Stimulated activated CD4-positive, alpha-beta T cell treated with anti-CD3 and anti-CD28 coated beads, Interleukin-12 subunit alpha, Interleukin-12 subunit beta, amount 100 ng/mL, for 4 hours (primary cell): Measurements from ENCODE around the gene CDC42BPA.
"Not testable (repeated sequence)": the region's sequence is repeated elsewhere in the genome, so short reads cannot be mapped to it uniquely, and the experiment has no call there.

Experiments
- DNase-seq: peaks from one replicate; pipeline ENCODE4 v3.0.0-alpha.2; 2020

Gene CDC42BPA

DNA sequence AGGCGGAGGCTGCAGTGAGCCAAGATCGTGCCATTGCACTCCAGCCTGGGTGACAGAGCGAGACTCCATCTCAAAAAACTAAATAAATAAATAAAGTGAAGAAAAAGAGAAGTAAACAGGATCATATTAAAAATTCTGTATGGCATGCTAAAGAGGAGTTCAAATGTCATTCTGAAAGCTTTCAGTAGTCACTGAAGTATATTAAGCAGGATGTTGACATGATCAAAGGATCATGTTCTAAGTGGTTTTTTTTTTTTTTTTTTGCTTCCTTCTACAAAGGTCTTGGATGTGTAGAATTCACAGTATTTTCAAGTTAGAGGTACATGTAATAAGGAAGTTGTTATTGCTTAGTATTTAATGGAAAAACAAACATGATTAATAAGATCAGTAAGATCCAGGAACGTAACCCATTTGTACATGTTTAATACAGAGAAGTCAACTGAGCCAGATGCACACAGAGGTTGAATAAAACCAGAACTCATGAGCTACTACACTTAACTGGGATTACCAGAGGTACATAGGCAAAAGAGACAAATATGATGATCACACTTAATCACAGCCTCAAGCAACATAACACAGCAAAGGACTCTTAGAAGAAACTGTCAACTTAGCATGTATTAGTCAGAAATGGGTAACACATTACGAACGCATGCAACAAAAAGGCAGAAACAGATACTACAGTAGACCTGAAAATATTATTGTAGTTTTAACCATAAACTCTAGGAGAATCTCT lies 12.2 kb downstream of the CDC42BPA start:
- no peak for DNase-seq

DNA sequence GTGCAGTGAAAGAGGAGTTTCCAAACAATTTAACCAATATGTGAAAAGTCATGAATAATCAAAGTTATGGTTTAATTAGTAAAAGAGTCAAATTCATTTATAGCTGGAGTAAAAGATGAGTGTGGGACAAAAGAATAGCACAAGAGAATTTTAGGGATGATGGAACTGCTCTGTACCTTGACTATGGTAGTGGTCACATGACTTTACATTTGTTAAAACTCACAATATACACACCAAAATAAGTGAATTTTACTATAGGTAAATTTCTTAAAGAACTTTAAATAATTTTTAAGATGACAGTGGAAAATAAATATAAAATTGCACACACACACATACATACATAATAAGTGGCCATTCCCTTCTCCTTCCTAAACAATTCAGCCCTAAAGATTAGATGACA lies 13.6 kb downstream of the CDC42BPA start:
- DNase-seq = no peak

GRCh38 chr1:227303662-227304061 lies 14.6 kb downstream of the CDC42BPA start:
- no peak for DNase-seq

DNA sequence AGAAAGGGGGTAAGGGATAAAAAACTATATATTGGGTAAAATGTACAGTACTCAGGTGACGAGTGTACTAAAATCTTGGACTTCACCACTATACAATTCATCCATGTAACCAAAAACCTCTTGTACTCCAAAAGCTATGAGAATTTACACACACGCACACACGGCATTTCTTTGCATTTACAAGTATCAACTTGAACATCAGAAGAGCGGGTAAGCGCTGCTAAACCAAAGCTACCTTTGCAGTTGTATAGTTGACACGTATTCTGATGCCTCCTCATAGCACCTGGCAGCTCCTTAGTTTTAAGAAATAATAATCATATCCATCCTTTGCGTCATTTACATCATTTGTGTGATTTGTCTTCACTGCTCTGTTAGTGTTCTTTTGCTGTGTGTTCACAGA lies 17.6 kb downstream of the CDC42BPA start:
- DNase-seq = no peak

GRCh38 chr1:227299688-227300087 lies 18.6 kb downstream of the CDC42BPA start:
- no peak for DNase-seq

DNA sequence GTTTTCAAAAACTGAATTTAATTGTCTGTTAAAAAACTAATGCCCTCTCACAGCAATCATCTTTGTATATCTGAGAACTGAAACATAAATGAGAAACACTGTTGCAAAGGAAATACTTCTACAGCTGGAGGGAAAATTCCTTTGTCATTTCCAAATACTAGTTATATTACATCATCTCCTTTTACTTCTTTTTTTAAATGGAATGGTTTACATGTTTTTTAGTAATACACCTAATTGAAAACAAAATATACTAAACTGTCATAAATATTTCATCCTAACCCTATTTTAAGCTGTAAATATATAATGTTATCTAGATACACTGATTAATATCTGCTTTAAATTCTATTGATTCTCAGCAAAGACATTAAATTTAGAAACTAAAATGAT lies 19.1 kb downstream of the CDC42BPA start:
- no peak for DNase-seq

- no peak for DNase-seq
Observed at GRCh38 chr1:227298512-227299240, 19.6 kb downstream of the CDC42BPA start.

DNA sequence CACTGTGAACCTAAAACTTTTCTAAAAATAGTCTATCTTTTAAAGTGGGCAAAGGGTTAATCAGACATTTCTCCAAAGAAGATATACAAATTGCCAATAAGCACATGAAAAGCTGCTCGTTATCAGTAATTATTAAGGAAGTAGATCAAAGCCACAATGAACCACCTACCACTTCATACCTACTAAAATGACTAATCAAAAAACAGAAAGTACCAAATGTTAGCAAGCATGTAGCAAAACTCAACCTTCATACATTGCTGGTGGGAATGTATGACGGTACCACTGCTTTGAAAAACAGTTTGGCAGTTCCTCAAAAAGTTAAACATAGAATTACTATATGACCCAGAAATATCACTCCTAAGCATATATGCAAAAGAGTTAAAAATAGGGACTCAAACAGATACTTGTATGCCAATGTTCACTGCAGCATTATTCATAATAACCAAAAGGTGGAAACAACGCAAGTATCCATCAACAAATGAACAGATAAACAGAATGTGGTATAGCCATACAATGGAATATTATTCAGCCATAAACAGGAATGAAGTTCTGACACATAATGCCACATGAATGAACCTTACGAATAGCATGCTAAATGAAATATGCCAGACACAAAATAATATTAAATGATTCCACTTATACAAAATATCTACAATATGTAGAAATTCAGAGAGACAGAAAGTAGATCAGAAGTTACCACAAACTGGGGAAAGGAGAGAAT lies 21.1 kb downstream of the CDC42BPA start:
- DNase-seq = no peak

- DNase-seq = no peak
Observed at GRCh38 chr1:227295609-227296008, 22.7 kb downstream of the CDC42BPA start.

- no peak for DNase-seq
Observed at GRCh38 chr1:227285745-227286144, 32.5 kb downstream of the CDC42BPA start.

DNA sequence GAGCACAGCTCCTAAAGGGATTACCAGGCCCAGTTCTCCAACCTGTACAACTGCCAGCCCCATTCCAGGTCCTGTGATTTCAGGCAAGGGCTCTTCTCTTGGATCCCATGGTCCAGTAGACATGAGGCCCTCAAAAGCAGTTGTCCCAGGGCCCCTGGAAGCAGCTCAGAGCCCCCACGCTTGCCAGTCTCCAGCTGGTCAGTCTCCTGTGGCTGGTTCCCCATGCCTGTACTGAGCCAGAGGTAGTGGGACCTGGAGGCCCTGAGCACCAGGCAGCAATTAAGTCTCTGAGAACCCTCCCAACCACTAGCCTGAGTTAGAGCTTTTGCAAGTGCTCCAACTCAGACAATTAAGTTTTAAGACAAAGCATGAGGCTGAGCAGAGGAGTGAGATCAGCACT lies 36.9 kb downstream of the CDC42BPA start:
- no peak for DNase-seq

- DNase-seq = no peak
Observed at GRCh38 chr1:227280836-227281235, 37.5 kb downstream of the CDC42BPA start.

DNA sequence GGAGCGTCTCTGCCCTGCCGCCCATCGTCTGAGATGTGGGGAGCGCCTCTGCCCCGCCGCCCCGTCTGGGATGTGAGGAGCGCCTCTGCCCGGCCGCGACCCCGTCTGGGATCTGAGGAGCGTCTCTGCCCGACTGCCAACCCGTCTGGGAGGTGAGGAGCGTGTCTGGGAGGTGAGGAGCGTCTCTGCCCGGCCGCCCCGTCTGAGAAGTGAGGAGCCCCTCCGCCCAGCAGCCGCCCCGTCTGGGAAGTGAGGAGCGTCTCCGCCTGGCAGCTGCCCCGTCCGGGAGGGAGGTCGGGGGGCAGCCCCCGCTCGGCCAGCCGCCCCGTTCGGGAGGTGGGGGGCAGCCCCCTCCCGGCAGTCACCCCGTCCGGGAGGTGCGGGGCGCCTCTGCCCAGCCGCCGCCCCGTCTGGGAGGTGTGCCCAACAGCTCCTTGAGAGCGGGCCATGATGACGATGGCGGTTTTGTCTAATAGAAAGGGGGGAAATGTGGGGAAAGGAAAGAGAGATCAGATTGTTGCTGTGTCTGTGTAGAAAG lies 42.1 kb downstream of the CDC42BPA start:
- DNase-seq = not testable (repeated sequence)

DNA sequence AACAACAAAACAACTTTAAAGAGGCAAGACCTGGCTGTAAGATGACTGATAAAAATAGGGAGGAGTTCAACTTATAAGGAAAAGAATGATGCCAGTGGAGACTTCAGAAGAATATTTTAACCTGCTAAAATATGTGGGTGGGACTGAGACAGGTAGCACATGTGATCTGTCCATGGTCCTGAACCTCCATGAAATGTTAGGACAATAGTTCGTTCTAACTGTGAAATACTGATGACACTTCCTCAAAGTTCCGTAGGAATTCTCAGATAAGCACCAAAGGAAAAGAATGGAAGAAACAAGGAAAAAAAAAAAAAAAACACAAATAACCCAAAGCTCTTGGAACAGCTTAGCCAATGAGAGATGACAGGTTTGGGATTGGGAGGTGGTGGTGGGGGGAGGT lies 44.7 kb downstream of the CDC42BPA start:
- no peak for DNase-seq

DNA sequence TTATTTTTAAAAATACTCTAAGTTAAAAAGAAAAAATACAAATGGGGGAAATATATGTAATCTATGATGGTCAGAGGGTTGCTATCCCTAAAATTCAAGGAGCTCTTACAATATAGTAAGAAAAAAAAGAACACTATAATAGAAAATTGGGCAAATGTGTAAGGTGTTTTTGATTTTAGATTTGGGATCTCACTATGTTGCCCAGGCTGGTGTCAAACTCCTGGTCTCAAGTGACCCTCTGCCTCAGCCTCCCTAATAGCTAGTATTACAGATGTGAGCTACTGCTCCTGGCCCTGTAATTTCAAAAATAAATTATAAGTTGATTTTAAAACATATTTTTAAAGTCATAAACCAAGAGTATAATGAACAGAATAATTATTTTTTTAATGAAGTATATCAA lies 45.9 kb downstream of the CDC42BPA start:
- DNase-seq = no peak

GRCh38 chr1:227270554-227270953 lies 47.7 kb downstream of the CDC42BPA start:
- no peak for DNase-seq

- no peak for DNase-seq
Observed at GRCh38 chr1:227268943-227269342, 49.3 kb downstream of the CDC42BPA start.

GRCh38 chr1:227265891-227266290 lies 52.4 kb downstream of the CDC42BPA start:
- no peak for DNase-seq

GRCh38 chr1:227263869-227264268 lies 54.4 kb downstream of the CDC42BPA start:
- DNase-seq = no peak

DNA sequence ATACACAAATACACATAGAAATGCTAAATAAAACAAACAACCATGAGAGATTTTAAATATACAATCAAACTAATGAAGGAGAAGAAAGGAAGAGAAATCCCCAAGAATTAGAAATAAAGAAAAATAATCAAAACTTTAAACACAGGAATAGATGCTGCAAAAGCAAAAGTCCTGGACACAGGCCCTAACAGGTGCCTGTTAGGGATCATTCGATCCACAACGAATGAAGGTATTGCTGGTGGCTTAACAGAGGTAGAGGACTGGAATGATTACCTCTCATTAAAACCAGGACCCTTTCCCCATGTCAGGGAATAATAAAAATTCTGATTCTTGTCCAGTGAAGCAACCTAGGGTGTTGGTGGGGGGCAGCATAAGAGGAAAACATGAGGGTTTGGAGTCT lies 56.8 kb downstream of the CDC42BPA start:
- DNase-seq = no peak

- no peak for DNase-seq
Observed at GRCh38 chr1:227260433-227260832, 57.9 kb downstream of the CDC42BPA start.

DNA sequence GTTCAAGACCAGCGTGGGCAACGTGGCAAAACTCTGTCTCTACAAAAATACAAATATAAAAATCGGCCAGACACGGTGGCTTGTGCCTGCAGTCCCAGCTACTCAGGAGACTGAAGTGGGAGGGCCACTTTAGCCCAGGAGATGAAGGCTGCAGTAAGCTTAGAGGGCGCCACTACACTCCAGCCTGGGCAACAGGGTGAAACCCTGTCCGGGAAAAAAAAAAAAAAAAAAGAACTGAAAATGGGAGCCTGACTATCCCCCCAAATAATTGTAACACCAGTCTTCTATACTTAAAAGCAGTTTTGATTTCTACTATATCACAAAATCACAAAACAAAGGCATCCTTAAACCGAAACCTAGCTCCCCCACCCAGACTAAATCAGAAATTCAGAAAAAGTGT lies 60.3 kb downstream of the CDC42BPA start:
- DNase-seq = no peak

DNA sequence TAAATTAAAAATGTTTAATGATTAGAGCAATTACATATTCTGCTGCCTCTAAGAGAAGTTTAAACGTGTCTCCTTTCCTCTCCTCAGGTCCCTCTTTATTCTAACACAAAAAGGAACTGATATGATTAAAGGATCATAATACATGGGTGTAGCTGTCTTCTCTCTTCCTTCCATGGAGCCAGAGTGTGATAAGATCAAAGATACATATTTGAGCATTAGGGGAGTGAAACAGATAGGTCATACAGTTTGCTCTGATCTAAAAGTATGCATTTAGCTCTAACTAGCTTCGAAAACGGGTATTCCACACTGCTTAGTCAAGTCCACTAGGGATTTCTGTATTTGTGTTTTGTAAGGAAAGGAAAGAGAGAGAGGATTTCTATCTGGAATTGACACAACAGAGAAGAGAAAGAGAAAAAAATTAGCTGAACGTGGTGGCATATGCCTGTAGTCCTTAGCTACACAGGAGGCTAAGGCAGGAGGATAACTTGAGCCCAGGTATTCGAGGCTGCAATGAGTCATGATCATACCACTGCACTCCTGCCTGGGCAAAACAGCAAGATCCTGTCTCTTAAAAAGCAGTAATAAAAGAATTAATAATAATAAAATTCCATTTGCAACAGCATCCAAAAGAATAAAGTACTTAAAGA lies 63.1 kb downstream of the CDC42BPA start:
- DNase-seq = no peak
